GM19452 (cell line): Measurements from ENCODE around the gene OTUD7B.

Experiments
- ATAC-seq: cut with Tn5 transposase; IDR thresholded peaks from one replicate; pipeline ENCODE4 v1.9.1; 2021; ENCODE audit not compliant: unreplicated experiment

OTUD7B gene

DNA sequence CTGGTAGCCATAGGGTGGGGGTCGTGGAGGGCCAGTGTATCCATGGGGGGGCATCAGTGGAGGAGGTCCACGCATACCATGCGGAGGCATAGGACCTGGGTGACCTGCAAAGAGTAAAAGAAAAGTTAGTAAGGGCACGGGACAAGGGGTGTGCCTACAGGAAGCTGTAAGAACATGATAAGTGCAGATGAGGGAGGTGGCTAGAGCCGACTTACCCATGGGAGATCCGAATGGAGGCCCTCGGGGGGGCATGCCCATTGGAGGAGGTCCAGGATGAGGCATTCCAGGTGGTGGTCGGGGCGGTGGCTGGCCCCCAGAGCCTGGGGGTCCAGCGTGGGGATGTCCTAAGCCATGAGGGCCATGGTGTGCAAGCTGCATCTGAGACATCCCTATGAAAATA is 86.9 kb downstream of the OTUD7B start:
- ATAC-seq = no peak

DNA sequence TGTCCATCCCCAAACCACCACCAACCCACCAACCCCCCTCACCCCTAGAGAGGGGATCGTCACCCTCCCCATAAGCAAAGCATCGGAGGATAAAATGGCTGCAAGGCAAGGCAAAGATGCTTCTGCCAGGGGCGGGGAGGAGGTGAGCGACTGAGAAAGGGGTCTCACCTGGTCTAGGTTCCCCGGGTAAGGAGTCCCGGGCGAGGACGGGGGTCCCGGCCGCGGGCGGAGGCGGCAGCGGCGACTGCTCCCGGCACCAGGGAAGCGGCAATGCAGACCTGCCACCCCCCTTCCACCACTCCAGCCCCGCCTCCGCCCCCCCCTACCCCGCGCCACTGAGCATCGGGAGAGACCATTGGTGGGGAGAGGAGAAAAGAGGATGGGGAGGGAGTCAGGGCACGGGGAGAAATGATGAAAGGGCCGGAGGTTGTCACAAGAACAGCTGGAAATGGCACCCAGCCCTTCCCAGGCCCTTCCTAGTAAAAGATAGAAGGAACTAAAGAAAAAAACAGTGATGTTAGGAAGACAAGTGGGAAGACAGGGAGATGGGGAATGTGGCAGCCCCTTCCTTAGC is 92.9 kb downstream of the OTUD7B start, which contains the start of gene SV2A:
TSS of gene SV2A (minus strand) at position 274 of the 574 bp plus-strand sequence. CDS start 4,004 bp downstream, outside the sequence.
- ATAC-seq = no peak

DNA sequence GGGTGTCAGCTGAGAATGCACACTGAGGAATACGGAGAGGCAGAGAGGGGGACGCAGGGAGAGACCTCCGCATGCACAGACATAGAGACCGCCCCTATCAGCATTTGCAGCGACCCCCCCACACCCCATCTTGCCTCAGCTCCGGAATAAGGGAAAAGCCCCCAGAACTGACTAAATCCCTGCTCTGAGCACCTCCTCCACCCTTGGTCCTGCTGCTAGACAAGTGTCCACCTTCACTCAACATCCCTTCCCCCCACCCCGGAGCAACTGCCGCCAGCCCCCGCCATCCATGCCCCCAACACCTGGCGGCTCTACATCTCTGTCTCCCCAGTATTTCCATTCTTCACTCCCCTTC is 93.7 kb downstream of the OTUD7B start:
- ATAC-seq = no peak

DNA sequence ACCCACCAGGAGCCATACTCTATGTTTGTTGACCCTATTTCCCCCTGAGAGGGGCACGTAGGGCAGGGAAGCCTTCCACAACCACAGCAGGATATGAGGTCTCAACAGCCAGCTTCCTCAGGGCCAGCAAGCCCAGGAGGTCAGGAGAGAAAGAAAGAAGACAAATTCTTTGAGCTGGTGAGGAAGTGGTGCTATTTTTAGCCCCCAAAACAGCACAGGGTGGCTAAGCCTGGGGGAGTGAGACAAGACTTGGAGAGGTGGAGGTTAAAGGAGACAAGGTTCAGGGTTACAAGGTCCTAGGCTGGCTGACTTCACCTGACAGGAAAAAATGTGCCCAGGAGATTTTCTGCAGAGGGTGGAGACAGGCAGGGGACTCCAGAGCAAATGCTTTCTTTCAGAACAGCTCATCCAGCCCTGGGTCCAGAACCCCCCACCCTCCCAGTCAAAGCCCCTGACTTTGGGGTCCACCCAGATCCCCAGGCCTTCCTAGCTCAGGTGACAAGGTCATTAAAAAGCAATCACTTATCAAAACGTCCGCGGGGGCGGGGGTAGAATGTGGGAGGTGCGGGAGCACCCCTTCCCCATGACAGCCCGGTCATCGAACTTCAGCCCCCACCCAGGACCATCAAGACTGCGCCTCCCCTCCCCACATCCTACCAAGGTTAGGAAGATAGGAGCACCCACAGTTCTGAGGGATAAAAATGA is 94.2 kb downstream of the OTUD7B start:
- ATAC-seq = no peak

DNA sequence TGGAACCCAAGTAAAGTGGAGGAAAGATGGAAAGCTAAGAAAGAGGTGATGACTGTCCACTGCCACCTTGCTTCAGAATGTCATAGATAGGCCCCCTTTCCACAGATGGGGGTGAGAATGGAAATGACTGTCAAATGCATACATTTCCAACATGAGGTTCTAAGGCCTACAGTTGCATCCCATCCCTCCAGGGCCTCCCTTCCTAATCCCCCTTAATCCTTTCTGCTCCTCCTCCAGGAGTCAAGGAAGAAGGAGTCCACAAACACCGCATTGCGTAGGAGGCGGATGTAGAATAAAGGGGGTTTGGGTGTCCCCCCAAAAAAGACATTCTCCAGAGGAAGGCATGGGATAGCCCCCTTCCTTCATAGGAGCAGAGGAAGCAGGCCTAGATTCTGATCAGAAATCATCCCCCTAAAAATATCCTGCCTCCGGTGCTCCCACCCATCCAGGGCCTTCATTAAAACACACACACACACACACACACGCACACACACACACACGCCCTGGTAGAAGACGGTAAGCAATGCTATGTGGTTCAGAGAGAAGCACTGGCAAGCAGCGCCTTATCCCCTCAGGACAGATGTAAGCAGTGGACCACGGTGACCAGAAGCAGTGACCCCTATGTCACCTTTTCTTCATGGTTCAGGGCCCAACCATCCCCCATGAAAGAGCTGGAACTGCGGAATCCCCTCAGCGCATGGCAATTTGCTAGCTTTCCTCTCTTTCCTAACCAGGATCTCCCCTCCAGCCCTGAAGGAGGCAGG is 94.9 kb downstream of the OTUD7B start:
- ATAC-seq = no peak

DNA sequence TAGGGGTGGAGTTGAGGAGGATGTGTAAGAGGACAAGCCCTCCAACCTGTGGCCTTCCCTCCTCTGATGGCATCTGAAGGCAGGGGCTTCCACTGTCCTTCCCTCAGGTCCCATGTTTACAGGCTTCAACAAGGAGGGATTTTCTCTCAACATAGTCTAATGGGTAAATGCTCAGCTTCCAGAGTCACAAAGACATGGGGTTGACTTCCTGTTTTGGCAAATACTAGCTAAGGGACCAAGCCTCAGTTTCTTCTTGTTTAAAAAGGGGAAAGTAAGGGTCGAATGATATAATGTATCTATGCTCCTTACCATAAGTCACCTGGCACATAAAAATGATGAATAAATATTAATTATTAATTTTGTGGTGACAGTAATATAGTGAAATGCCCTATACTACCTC is 96.0 kb downstream of the OTUD7B start:
- ATAC-seq = no peak

DNA sequence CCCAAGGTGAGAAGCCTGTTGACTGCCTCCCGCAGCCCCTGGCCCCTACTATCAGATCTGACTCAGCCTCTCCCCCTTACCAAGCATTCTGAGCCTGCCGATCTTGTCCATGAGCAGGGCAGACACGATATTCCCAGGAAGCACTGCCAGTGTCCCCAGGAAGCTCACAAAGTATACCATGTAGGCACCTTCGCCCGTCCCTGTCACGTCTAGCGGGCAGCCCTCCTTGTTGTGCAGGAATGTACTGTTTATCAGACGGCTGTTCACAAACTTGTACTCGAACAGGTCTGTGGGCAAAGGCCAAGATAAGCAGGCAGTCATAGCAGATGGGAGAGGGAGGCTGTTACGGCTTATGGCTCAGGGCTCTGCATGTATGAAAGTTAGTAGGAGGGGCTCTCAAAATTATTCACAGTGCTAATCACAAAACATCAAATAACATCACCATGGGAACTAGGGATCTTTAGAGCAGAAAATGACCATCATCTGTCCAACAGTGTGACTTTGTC is 103.9 kb downstream of the OTUD7B start:
- no peak for ATAC-seq

DNA sequence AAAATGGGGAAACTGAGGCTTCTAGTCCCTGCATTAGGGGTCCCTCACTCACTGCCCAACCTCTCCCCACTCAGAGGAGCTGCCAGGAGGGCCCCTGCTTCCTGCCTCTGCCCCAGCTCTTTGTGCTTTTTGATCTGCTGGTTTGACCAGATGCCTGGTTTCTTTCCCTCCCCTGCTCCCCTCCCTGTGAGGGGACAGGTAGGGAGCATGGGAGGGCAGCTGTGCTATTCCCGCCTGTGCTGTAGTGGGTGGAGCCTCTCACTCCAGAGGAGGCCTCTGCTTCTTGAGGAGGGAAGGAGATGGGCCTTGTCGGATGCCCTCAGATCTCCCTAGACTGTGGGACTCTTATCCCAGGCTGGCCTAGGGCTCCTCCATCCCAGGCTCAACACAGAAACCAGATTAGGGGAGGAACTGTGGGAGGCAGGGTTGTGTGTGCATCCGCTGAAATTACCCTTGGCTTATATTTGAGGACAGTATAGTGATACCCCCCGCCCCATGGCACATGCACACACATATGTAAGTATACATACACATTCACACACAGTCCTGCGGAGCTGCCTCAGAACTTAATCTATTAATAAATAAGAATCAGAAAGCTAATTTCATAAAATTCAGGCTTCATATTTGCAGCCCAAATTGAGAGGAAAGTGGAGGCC is 106.6 kb downstream of the OTUD7B start:
- ATAC-seq = no peak

DNA sequence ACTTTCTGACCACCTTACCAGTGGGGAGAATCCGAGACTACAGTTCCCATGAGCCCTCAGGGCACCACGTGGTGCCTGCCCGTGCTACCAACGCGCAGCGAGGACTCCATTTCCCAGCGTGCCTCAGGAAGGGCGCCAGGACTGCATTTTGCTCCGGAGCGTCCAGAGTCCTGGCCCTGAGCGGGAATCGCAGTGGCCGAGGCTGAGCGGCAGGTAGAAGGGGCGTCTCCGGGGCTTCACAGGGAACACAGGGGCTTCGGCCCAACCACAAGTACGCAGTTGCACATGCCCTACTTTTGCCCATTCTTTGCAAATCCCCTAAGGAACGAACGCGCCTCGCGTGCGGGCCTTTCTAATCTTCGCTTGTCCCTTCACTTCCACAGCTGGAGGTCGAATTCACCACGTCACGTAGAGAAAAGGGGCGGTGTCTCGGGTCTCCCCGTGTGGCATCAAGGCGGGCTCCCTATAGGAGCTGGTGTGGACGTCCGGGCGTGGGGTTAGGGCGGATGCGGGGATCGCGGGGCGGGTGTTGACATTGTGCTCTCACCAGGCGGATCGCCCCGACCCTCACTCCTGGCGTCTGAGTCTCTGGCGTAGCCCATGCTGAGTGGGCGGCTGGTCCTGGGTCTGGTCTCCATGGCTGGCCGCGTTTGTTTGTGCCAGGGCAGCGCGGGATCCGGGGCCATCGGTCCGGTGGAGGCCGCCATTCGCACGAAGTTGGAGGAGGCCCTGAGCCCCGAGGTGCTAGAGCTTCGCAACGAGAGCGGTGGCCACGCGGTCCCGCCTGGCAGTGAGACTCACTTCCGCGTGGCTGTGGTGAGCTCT is 110.9 kb downstream of the OTUD7B start, which contains the start of gene BOLA1:
TSS of gene BOLA1 (plus strand) at position 109 of the 825 bp plus-strand sequence. CDS start at position 601, 492 bp downstream.
- ATAC-seq = peak; percentile 93

DNA sequence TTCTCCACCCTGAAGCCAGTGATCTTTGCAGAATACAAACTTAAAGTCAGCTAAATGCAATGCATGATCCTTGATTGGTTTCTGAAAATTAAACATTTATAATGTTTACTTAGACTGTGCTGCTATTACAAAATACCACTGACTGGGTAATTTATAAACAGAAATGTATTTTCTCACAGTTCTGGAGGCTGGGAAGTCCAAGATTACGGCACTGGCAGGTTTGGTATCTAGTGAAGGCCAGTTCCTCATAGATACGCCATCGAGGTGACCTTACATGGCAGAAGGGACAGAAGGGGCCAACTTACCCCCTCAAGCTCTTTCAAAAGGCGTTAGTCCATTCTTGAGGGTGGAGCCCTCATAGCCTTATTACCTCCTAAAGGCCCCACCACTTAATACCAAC is 114.0 kb downstream of the OTUD7B start:
- ATAC-seq = no peak

DNA sequence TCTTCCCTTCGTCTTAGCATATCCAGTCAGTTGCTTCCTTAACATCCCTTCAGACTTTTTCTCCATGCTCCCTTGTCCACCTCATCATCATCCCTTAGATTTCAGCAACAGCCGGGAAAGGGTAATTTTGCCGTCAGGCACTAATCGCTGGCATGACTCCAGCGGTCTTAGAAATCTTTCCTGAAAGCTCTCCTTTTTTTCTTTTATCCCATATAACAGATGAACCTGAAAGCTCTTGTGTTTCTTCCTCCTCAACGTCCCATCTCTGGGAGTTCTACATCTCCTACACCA is 121.6 kb downstream of the OTUD7B start:
- ATAC-seq = no peak

DNA sequence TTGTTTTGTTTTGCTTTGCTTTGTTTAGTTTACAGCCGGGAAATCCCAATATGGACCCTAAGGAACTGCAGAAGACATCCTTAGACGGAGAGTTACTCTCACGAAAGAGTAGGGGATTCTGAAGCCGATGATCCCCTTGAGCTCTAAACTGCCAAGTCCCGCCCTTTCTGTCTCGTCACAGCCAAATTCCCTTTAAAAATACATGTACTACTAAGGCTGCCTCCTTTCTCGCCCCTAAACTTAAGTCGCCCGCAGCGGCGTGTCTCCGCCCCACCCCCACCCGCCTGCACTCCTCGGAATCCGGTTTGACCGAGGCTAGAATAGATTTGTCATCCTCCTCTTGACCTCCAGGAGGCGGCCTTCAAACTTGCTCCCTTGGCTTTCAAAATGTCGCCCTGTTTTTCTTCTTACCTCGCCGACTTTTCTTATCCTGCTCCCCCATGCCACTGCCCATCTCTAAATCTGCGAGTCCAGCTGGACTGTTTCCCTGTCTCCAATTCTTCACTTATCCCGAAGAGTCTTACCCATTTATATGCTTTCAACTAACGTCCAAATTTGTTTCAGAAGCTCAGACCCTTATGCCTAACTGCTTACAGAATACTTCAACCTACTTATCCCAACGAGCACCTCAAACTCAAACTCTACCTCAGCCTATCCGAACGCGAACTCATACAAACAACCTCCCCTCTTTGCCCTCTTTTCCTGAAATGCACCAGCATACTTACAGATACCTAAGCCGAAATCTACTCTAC is 122.1 kb downstream of the OTUD7B start:
- no peak for ATAC-seq
